ENCODE measurements around the gene WBP1. TPM values are rescaled to one million over a fixed set of nuclear protein-coding genes. Genes with fewer than 3 reads are reported as not detected.
A peak's percentile ranks its signal among the peaks of the same experiment; 100 is the strongest.

Gene WBP1
- total RNA-seq, 1 experiment from 2014 or later: 45.7 TPM

DNA sequence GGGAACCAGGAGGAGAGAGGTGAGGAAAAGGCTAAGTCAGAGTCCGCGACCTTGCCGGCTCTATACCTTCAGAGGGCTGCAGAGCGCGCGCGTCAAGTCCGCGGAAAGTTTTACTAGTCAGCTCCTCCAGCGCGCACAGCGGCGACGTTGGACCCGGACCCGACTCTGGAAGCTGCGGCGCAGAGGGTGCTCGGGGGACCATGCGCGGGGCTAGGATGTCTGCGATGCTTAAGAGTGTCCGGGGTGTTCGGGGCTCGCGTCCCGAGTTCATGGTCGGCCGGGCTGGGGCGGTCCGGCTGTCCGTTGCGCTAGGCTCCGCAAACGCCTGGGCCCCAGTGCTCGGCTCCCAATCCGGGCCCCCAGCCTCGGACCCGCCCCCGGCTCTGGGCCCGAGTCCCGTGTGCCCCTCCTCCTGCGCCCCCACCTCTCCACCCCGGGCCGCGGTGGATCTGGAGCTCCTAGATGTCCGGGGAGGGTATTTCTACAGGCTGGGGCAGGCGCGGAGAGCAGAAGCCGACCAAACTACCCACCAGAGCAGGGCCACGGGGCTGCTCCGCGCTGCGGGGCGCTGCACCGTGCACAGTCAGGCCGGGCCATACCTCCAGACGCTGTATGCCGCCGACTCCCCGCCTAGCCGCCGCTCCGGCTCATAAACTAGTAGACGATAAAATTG lies 41.2 kb downstream of the WBP1 start, which contains the start of gene LBX2:
Gene LBX2 (minus strand): TSS at position 337 of the 673 bp plus-strand sequence. CDS start 66 bp downstream, at position 271.
- Mint-ChIP-seq H3K27me3 (ENCODE audit: insufficient read depth, unreplicated experiment) (peaks cover 16% of the 10 kb centered on the region), H3K9me3 (ENCODE audit: unreplicated experiment) (no peaks in the 10 kb centered on the region), H3K4me1 (ENCODE audit: insufficient read depth, unreplicated experiment) (peaks cover 11% of the 10 kb centered on the region), H3K27ac (ENCODE audit: low read depth, unreplicated experiment) (no peak within 1 kb of the TSS), H3K36me3 (ENCODE audit: insufficient read depth, unreplicated experiment) (peaks cover 21% of the 10 kb centered on the region), H3K4me3 (ENCODE audit: unreplicated experiment) (peak within 1 kb of the TSS; percentile 51)
- TF ChIP-seq, protein P1, sequence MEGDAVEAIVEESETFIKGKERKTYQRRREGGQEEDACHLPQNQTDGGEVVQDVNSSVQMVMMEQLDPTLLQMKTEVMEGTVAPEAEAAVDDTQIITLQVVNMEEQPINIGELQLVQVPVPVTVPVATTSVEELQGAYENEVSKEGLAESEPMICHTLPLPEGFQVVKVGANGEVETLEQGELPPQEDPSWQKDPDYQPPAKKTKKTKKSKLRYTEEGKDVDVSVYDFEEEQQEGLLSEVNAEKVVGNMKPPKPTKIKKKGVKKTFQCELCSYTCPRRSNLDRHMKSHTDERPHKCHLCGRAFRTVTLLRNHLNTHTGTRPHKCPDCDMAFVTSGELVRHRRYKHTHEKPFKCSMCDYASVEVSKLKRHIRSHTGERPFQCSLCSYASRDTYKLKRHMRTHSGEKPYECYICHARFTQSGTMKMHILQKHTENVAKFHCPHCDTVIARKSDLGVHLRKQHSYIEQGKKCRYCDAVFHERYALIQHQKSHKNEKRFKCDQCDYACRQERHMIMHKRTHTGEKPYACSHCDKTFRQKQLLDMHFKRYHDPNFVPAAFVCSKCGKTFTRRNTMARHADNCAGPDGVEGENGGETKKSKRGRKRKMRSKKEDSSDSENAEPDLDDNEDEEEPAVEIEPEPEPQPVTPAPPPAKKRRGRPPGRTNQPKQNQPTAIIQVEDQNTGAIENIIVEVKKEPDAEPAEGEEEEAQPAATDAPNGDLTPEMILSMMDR (IDR thresholded peaks at IDR 0.05; ENCODE audit: unreplicated experiment): no peak
- DNase-seq (ENCODE audit: unreplicated experiment): no peak
- BruUV-seq (replicated peaks): no TSS peak
- ChIA-PET POLR2A (no interaction called here), CTCF (no interaction called here)
- intact Hi-C loops (cut with micrococcal nuclease): no loop called here

DNA sequence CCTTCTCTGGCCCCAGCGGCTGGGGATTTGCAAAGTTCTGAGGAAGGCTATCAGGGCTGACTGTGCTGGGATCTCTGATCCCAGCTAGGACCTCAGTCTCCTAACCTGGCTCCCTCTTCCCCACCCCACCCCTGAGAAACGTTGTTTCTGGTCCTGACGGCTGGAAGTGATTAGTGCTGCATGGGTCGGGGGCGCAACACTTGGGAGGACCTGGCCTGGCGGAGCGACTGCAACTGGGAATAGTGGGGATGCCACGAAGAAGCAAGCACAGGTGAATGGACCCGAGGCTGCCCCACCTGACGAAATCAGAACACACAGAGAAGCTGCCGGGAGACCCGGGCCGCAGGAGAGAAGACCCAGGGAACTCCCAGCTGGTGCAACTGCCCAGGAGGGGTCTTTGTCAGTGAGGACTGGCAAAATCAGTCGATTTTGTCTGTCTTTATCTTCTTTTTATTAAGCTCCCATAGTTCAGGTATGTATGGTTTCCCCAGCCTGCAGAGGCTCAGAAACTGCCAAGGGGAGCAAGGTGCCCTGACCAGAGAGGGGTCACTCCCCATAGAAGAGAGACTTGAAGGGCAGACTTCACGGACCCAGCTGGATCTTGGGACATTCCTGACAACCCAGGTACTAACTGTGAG lies 41.8 kb downstream of the WBP1 start:
- TF ChIP-seq, protein P1 (IDR thresholded peaks at IDR 0.05; ENCODE audit: unreplicated experiment): no peak
- no peak for DNase-seq (ENCODE audit: unreplicated experiment)
- intact Hi-C loops (cut with micrococcal nuclease): no loop called here
- no peaks in the 10 kb centered on the region for H3K9me3 Mint-ChIP-seq (ENCODE audit: unreplicated experiment)
- H3K4me3 Mint-ChIP-seq (ENCODE audit: unreplicated experiment): no peak overlapping the region
- H3K36me3 Mint-ChIP-seq (ENCODE audit: insufficient read depth, unreplicated experiment): peaks cover 27% of the 10 kb centered on the region
- BruUV-seq (replicated peaks): no TSS peak
- ChIA-PET CTCF (interaction anchor here (4.5 kb wide), 1 partner anchor 87 kb away, joined by 22 read pairs; no protein-coding TSS in a partner anchor), POLR2A (interaction anchor here (0.7 to 1.2 kb wide), 5 partner anchors 8 to 32 kb away, joined by 3 read pairs; partner anchors contain the start of gene DQX1)
- H3K4me1 Mint-ChIP-seq (ENCODE audit: insufficient read depth, unreplicated experiment): peaks cover 17% of the 10 kb centered on the region
- H3K27ac Mint-ChIP-seq (ENCODE audit: low read depth, unreplicated experiment): no peak overlapping the region
- H3K27me3 Mint-ChIP-seq (ENCODE audit: insufficient read depth, unreplicated experiment): peaks cover 16% of the 10 kb centered on the region

DNA sequence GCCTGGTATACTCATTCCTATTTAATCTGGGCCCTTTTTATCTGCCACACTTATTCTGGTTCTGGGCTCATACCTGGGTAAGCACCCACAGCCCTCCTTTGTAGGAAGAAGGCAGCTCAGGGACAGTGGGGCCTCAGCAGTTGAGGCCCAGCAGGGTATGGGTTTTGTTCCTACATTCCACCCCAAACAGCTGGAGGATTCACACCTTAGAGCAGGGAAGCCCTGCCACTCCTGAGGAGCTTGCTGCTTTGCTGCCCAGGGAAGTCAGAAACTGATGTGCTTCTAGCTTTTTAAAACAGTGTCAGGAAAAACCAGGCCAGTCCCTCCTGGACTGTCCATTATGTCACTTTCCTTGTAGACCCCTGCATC lies 42.3 kb downstream of the WBP1 start:
- no peak for DNase-seq (ENCODE audit: unreplicated experiment)
- Mint-ChIP-seq H3K36me3 (ENCODE audit: insufficient read depth, unreplicated experiment) (peaks cover 32% of the 10 kb centered on the region), H3K4me3 (ENCODE audit: unreplicated experiment) (no peak overlapping the region), H3K27ac (ENCODE audit: low read depth, unreplicated experiment) (no peak overlapping the region), H3K9me3 (ENCODE audit: unreplicated experiment) (no peaks in the 10 kb centered on the region), H3K27me3 (ENCODE audit: insufficient read depth, unreplicated experiment) (peaks cover 16% of the 10 kb centered on the region), H3K4me1 (ENCODE audit: insufficient read depth, unreplicated experiment) (peaks cover 22% of the 10 kb centered on the region)
- intact Hi-C loops (cut with micrococcal nuclease): no loop called here
- POLR2A ChIA-PET: interaction anchor here (0.7 to 1.2 kb wide), 6 partner anchors 8 to 42 kb away, joined by 3 read pairs; partner anchors contain the start of genes DQX1 and WBP1
- TF ChIP-seq, protein P1 (IDR thresholded peaks at IDR 0.05; ENCODE audit: unreplicated experiment): no peak
- BruUV-seq (replicated peaks): no TSS peak
- CTCF ChIA-PET: interaction anchor here (1.4 to 4.5 kb wide), 2 partner anchors 19 to 87 kb away, joined by 5 to 22 read pairs; no protein-coding TSS in a partner anchor

DNA sequence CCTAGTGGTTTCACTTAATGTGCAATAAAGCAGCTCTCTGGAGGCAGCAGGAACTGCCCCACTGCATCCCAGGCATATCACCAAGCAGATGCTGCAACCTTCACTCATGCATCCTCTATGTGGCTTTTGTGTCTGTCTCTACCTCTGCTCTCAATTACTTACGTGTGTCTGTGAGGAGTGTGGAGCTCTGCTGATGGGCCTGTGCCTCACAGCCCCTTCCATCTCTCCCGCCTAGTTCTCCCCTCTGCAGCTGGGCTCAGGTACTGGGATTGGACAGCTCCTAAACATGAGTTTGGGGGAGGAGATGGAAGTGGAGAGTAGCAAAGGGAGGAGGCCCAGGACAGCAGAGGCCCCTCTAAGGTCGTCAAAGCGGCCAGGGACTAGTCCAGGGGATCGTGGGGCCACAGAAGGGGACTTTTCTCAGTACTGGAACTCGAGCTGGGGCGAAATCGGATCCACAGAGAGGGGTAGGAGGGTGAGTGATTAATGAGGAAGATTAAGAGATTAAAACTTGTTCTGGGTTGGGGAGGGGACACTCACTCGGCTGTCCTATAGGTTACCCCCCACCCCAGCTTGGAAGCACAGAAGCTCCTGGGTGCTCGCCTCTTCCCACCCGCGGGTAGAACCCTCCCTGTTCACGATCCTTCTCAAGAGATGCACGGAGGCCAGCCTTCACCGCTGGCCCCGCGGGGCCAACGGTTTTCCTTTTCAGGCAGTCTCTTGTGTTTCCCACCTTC lies 43.3 kb downstream of the WBP1 start:
- no peak for DNase-seq (ENCODE audit: unreplicated experiment)
- TF ChIP-seq, protein P1 (IDR thresholded peaks at IDR 0.05; ENCODE audit: unreplicated experiment): no peak
- Mint-ChIP-seq H3K9me3 (ENCODE audit: unreplicated experiment) (no peaks in the 10 kb centered on the region), H3K36me3 (ENCODE audit: insufficient read depth, unreplicated experiment) (peaks cover 42% of the 10 kb centered on the region), H3K27me3 (ENCODE audit: insufficient read depth, unreplicated experiment) (peaks cover 16% of the 10 kb centered on the region), H3K4me3 (ENCODE audit: unreplicated experiment) (no peak overlapping the region), H3K27ac (ENCODE audit: low read depth, unreplicated experiment) (no peak overlapping the region), H3K4me1 (ENCODE audit: insufficient read depth, unreplicated experiment) (peaks cover 28% of the 10 kb centered on the region)
- POLR2A ChIA-PET: interaction anchor here (0.7 to 1.2 kb wide), 5 partner anchors 7 to 43 kb away, joined by 3 read pairs; partner anchors contain the start of genes DQX1 and WBP1
- CTCF ChIA-PET: interaction anchor here (1.4 to 4.5 kb wide), 2 partner anchors 20 to 86 kb away, joined by 5 to 22 read pairs; no protein-coding TSS in a partner anchor
- no TSS peak for BruUV-seq (replicated peaks)
- intact Hi-C loops (cut with micrococcal nuclease): no loop called here
